OCI-LY1 (cell line): Measurements from ENCODE around the gene FBXL22.

ENCODE experiments used
- H2AFZ ChIP-seq: fragments of 200-600 bp; sonication (generic), shearing (Covaris generic); 2 replicates; pipeline ENCODE4 v1.6.0; 2014; ENCODE audit warnings: antibody characterized with exemption, mild to moderate bottlenecking, low read length
- H3F3A ChIP-seq: fragments of 200-600 bp; sonication (generic), shearing (Covaris generic); 2 replicates; pipeline ENCODE4 v1.6.0; 2014; ENCODE audit warnings: mild to moderate bottlenecking, antibody characterized with exemption, low read length, moderate library complexity; ENCODE audit not compliant: insufficient read depth
- H3K27ac ChIP-seq: fragments of 200-600 bp; sonication (generic); 2 replicates; pipeline ENCODE4 v1.5.1; 2014; ENCODE audit warnings: low read length, mixed run types, mild to moderate bottlenecking, low read depth; ENCODE audit not compliant: poor library complexity, severe bottlenecking
- H3K27me3 ChIP-seq: fragments of 200-600 bp; sonication (generic); 2 replicates; pipeline ENCODE4 v1.6.0; 2014; ENCODE audit warnings: antibody characterized with exemption, mild to moderate bottlenecking, low read length, moderate library complexity; ENCODE audit not compliant: insufficient read depth
- H3K36me3 ChIP-seq: fragments of 200-600 bp; sonication (generic); 2 replicates; pipeline ENCODE4 v1.6.1; 2014; ENCODE audit warnings: mild to moderate bottlenecking, antibody characterized with exemption, low read length, moderate library complexity, mixed read lengths; ENCODE audit not compliant: insufficient read depth
- H3K4me1 ChIP-seq: fragments of 200-600 bp; sonication (generic); 2 replicates; pipeline ENCODE4 v1.5.1; 2014; ENCODE audit warnings: mild to moderate bottlenecking, low read length, moderate library complexity; ENCODE audit not compliant: insufficient read depth, severe bottlenecking
- H3K4me2 ChIP-seq: fragments of 200-600 bp; sonication (generic), shearing (Covaris generic); 2 replicates; pipeline ENCODE4 v1.6.1; 2014; ENCODE audit warnings: low read length
- H3K4me3 ChIP-seq: fragments of 200-600 bp; sonication (generic); 2 replicates; pipeline ENCODE4 v1.5.1; 2014; ENCODE audit warnings: low read length, low read depth, mild to moderate bottlenecking, mixed read lengths; ENCODE audit not compliant: poor library complexity, severe bottlenecking
- H3K79me2 ChIP-seq: fragments of 200-600 bp; shearing (Covaris generic); 2 replicates; pipeline ENCODE4 v1.6.1; 2016; ENCODE audit warnings: mixed run types, low read length, mixed read lengths; ENCODE audit not compliant: insufficient read depth
- H3K9ac ChIP-seq: fragments of 200-600 bp; sonication (generic), shearing (Covaris generic); 2 replicates; pipeline ENCODE4 v1.6.1; 2014; ENCODE audit warnings: mild to moderate bottlenecking, low read length, mixed read lengths
- H3K9me2 ChIP-seq: fragments of 200-600 bp; sonication (generic), shearing (Covaris generic); 2 replicates; pipeline ENCODE4 v1.6.1; 2014; ENCODE audit warnings: low read depth, mild to moderate bottlenecking, low read length, mixed read lengths
- H3K9me3 ChIP-seq: fragments of 200-600 bp; shearing (Covaris generic); 2 replicates; pipeline ENCODE4 v1.6.1; 2014; ENCODE audit warnings: low read length, mixed read lengths
- H4K20me1 ChIP-seq: fragments of 200-600 bp; sonication (generic), shearing (Covaris generic); 2 replicates; pipeline ENCODE4 v1.6.0; 2016; ENCODE audit warnings: mild to moderate bottlenecking, low read length; ENCODE audit not compliant: insufficient read depth
- EZH2 ChIP-seq: fragments of 200-600 bp; sonication (generic), shearing (Covaris generic); IDR thresholded peaks from 2 replicates; pipeline ENCODE4 v1.8.0; 2017; ENCODE audit warnings: borderline replicate concordance, mixed run types, mild to moderate bottlenecking, antibody characterized with exemption, low read length, moderate library complexity, mixed read lengths
- TF ChIP-seq, protein P1 (sequence below): fragments of 200-600 bp; sonication (generic), shearing (Covaris generic); IDR thresholded peaks from 2 replicates; pipeline ENCODE4 v1.5.1; 2017; ENCODE audit warnings: mild to moderate bottlenecking, antibody characterized with exemption, low read length, moderate library complexity, mixed read lengths

FBXL22 gene

DNA sequence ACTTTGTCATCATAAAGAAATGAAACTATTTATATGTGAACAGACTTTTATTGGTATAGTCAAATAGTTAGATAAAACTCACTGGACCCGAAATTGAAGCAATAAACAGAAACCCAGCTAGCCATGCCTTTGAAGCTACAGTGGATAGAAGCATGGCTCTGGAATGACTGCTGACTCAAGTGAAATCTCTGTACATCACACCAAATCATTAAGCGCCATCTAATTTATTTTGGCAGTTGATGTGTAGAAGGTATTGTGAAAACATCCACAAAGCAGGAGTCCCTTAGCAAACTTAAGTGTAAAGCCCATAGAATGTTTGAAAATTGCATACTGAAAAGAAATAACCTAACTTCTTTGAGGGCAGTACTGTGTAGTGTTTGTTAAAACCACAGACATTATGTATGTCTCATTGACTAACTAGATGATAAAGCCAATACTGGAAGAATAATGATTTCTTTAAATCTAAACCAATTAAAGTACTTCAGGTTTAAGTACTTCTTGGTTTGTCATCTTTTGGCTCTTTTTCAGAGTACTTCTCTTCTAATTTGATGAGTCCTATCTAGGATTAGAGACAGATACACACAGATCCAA lies 42.8 kb upstream of the FBXL22 start:
- no peak overlapping the region for H3K9ac ChIP-seq
- H3K4me1 ChIP-seq = no peaks in the 10 kb centered on the region
- H3K36me3 ChIP-seq = peaks cover 55% of the 10 kb centered on the region; the same call in 1 of the 2 replicates
- no peaks in the 10 kb centered on the region for H3K9me3 ChIP-seq
- no peaks in the 10 kb centered on the region for H3K9me2 ChIP-seq
- H2AFZ ChIP-seq = no peak overlapping the region
- H3K27ac ChIP-seq = no peak overlapping the region
- no peaks in the 10 kb centered on the region for H3F3A ChIP-seq
- no peaks in the 10 kb centered on the region for H4K20me1 ChIP-seq
- no peak overlapping the region for H3K4me2 ChIP-seq
- peaks cover 8% of the 10 kb centered on the region; the same call in 1 of the 2 replicates for H3K79me2 ChIP-seq
- H3K4me3 ChIP-seq = no peak overlapping the region
- no peak for TF ChIP-seq EZH2
- TF ChIP-seq, protein P1, sequence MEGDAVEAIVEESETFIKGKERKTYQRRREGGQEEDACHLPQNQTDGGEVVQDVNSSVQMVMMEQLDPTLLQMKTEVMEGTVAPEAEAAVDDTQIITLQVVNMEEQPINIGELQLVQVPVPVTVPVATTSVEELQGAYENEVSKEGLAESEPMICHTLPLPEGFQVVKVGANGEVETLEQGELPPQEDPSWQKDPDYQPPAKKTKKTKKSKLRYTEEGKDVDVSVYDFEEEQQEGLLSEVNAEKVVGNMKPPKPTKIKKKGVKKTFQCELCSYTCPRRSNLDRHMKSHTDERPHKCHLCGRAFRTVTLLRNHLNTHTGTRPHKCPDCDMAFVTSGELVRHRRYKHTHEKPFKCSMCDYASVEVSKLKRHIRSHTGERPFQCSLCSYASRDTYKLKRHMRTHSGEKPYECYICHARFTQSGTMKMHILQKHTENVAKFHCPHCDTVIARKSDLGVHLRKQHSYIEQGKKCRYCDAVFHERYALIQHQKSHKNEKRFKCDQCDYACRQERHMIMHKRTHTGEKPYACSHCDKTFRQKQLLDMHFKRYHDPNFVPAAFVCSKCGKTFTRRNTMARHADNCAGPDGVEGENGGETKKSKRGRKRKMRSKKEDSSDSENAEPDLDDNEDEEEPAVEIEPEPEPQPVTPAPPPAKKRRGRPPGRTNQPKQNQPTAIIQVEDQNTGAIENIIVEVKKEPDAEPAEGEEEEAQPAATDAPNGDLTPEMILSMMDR = no peak
- H3K27me3 ChIP-seq = no peaks in the 10 kb centered on the region

DNA sequence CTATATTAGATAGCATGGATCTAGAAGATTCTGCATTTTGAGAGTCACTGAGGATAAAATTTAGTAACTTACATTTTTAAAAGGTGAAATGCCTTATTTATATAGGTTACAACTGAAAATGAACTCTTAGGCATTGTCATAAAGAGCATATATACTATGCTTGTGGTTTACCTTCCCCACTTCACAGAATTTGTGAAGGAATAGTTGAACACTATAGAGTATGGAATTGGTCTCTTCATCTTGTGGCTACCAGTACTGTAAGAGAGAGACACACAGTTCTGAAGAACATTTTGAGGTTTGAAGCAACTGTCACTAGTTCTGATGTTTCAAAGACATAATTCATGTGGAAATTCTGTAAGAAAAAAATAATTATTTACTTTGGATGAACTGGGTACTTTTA lies 41.7 kb upstream of the FBXL22 start:
- Histone ChIP-seq H3K9me3 (no peaks in the 10 kb centered on the region), H2AFZ (no peak overlapping the region), H3K36me3 (peaks cover 64% of the 10 kb centered on the region; the same call in 1 of the 2 replicates), H3K9me2 (no peaks in the 10 kb centered on the region), H3F3A (no peaks in the 10 kb centered on the region), H3K4me2 (no peak overlapping the region), H3K79me2 (peaks cover 5% of the 10 kb centered on the region; the same call in 1 of the 2 replicates), H3K4me1 (no peaks in the 10 kb centered on the region), H3K9ac (no peak overlapping the region), H3K27me3 (no peaks in the 10 kb centered on the region), H3K27ac (no peak overlapping the region), H4K20me1 (no peaks in the 10 kb centered on the region), H3K4me3 (no peak overlapping the region)
- TF ChIP-seq, protein P1 = no peak
- no peak for TF ChIP-seq EZH2

DNA sequence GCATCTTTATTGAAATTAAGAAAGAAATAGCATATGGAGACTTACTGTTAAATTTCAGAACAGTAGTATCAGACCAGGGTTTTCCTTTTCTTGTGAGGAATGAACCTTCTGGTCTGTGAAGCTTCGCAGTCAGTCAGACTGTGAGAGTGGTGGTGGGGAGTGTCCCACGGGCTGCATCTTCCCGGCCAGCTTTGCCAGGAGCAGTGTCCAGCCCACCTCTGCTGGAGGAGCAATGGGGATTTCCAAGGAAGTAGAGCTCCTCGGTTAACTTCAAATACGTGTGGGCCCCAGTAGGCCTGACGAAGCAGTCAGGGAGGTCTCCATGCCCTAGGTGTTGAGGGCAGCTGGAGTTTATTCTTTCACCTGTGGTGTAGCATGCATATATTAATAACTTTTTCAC lies 40.9 kb upstream of the FBXL22 start:
- no peak overlapping the region for H3K27ac ChIP-seq
- no peaks in the 10 kb centered on the region for H3K4me1 ChIP-seq
- TF ChIP-seq, protein P1 = no peak
- TF ChIP-seq EZH2 = no peak
- H3K4me3 ChIP-seq = no peak overlapping the region
- no peak overlapping the region for H2AFZ ChIP-seq
- H3K27me3 ChIP-seq = no peaks in the 10 kb centered on the region
- H3K9me2 ChIP-seq = no peaks in the 10 kb centered on the region
- H3K9ac ChIP-seq = no peak overlapping the region
- H3F3A ChIP-seq = no peaks in the 10 kb centered on the region
- H3K36me3 ChIP-seq = peaks cover 71% of the 10 kb centered on the region; the same call in 1 of the 2 replicates
- H3K79me2 ChIP-seq = peaks cover 4% of the 10 kb centered on the region; the same call in 1 of the 2 replicates
- H4K20me1 ChIP-seq = no peaks in the 10 kb centered on the region
- no peak overlapping the region for H3K4me2 ChIP-seq
- H3K9me3 ChIP-seq = no peaks in the 10 kb centered on the region
